Measurements from ENCODE around the gene STOM.

The STOM gene

GRCh38 chr9:121301881-121302286 is 68.2 kb downstream of the STOM start:
- H3K4me1 ChIP-seq (ENCODE audit: low read length), result no peaks in the 10 kb centered on the region
- H3F3A ChIP-seq (ENCODE audit: insufficient read depth, low read length), result no peaks in the 10 kb centered on the region
- no peak overlapping the region for H3K9ac ChIP-seq (ENCODE audit: low read length)
- no peak for DNase-seq
- H3K36me3 ChIP-seq (replicated peaks; ENCODE audit: insufficient read depth, low read length), result no peaks in the 10 kb centered on the region
- no peak overlapping the region for H3K27ac ChIP-seq (ENCODE audit: low read length)
- no peaks in the 10 kb centered on the region for H3K9me2 ChIP-seq (replicated peaks; ENCODE audit: insufficient read depth, low read length)
- no peak overlapping the region for H2AFZ ChIP-seq (ENCODE audit: low read length)
- no peak overlapping the region for H3K4me2 ChIP-seq (ENCODE audit: low read depth, low read length)
- no peak for TF ChIP-seq EZH2phosphoT487 (IDR thresholded peaks at IDR 0.05; ENCODE audit: low read length)
- no peak for TF ChIP-seq CTCF (IDR thresholded peaks at IDR 0.05; ENCODE audit: low read length)
- TF ChIP-seq EZH2 (optimal IDR thresholded peaks at IDR 0.05; ENCODE audit: low read depth, low read length), result no peak
- H3K9me3 ChIP-seq (replicated peaks; ENCODE audit: insufficient read depth, low read length), result no peaks in the 10 kb centered on the region
- H3K4me3 ChIP-seq (ENCODE audit: low read length), result no peak overlapping the region
- peaks cover 13% of the 10 kb centered on the region for H3K27me3 ChIP-seq (replicated peaks; ENCODE audit: insufficient read depth, low read length)
- no peaks in the 10 kb centered on the region for H3K79me2 ChIP-seq (ENCODE audit: low read length)
- H4K20me1 ChIP-seq (ENCODE audit: insufficient read depth, low read length), result no peaks in the 10 kb centered on the region

- Histone ChIP-seq H3K9me2 (replicated peaks; ENCODE audit: insufficient read depth, low read length) (no peaks in the 10 kb centered on the region), H3K9me3 (replicated peaks; ENCODE audit: insufficient read depth, low read length) (no peaks in the 10 kb centered on the region), H3K4me3 (ENCODE audit: low read length) (no peak overlapping the region; the same call in 1 of the 2 replicates), H2AFZ (ENCODE audit: low read length) (no peak overlapping the region), H3F3A (ENCODE audit: insufficient read depth, low read length) (no peaks in the 10 kb centered on the region), H4K20me1 (ENCODE audit: insufficient read depth, low read length) (no peaks in the 10 kb centered on the region), H3K27ac (ENCODE audit: low read length) (no peak overlapping the region), H3K79me2 (ENCODE audit: low read length) (no peaks in the 10 kb centered on the region), H3K4me2 (ENCODE audit: low read depth, low read length) (peak overlapping the region; percentile 2; the same call in 1 of the 2 replicates), H3K4me1 (ENCODE audit: low read length) (no peaks in the 10 kb centered on the region), H3K36me3 (replicated peaks; ENCODE audit: insufficient read depth, low read length) (no peaks in the 10 kb centered on the region), H3K9ac (ENCODE audit: low read length) (no peak overlapping the region), H3K27me3 (replicated peaks; ENCODE audit: insufficient read depth, low read length) (peaks cover 13% of the 10 kb centered on the region)
- TF ChIP-seq EZH2 (optimal IDR thresholded peaks at IDR 0.05; ENCODE audit: low read depth, low read length) (no peak), EZH2phosphoT487 (IDR thresholded peaks at IDR 0.05; ENCODE audit: low read length) (no peak), CTCF (IDR thresholded peaks at IDR 0.05; ENCODE audit: low read length) (no peak)
- DNase-seq, result no peak
Observed at GRCh38 chr9:121300283-121301119, 69.5 kb downstream of the STOM start.

- no peak for DNase-seq
- Histone ChIP-seq H3F3A (ENCODE audit: insufficient read depth, low read length) (no peaks in the 10 kb centered on the region), H3K4me1 (ENCODE audit: low read length) (no peaks in the 10 kb centered on the region), H3K9me2 (replicated peaks; ENCODE audit: insufficient read depth, low read length) (no peaks in the 10 kb centered on the region), H3K9ac (ENCODE audit: low read length) (no peak overlapping the region), H3K27ac (ENCODE audit: low read length) (no peak overlapping the region), H3K79me2 (ENCODE audit: low read length) (no peaks in the 10 kb centered on the region), H3K36me3 (replicated peaks; ENCODE audit: insufficient read depth, low read length) (no peaks in the 10 kb centered on the region), H2AFZ (ENCODE audit: low read length) (no peak overlapping the region; the same call in 1 of the 2 replicates), H3K9me3 (replicated peaks; ENCODE audit: insufficient read depth, low read length) (no peaks in the 10 kb centered on the region), H4K20me1 (ENCODE audit: insufficient read depth, low read length) (no peaks in the 10 kb centered on the region), H3K27me3 (replicated peaks; ENCODE audit: insufficient read depth, low read length) (peaks cover 13% of the 10 kb centered on the region), H3K4me3 (ENCODE audit: low read length) (no peak overlapping the region; the same call in 1 of the 2 replicates), H3K4me2 (ENCODE audit: low read depth, low read length) (peak overlapping the region; percentile 60)
- TF ChIP-seq EZH2phosphoT487 (IDR thresholded peaks at IDR 0.05; ENCODE audit: low read length), result no peak
- no peak for TF ChIP-seq CTCF (IDR thresholded peaks at IDR 0.05; ENCODE audit: low read length)
- TF ChIP-seq EZH2 (optimal IDR thresholded peaks at IDR 0.05; ENCODE audit: low read depth, low read length), result no peak
Observed at GRCh38 chr9:121299467-121300282, 70.4 kb downstream of the STOM start.

Data from MM.1S (cell line).